Superior temporal gyrus (tissue), 1 donor: Measurements from ENCODE around the gene NSMCE4A.
A peak's percentile ranks its signal among the peaks of the same experiment; 100 is the strongest.
"Not testable (repeated sequence)": the region's sequence is repeated elsewhere in the genome, so short reads cannot be mapped to it uniquely, and the experiment has no call there.

Experiments used
- DNase-seq: peaks from one replicate; pipeline ENCODE4 v3.0.0-alpha.2; 2016; ENCODE audit errors: extremely low spot score

NSMCE4A gene, protein sequence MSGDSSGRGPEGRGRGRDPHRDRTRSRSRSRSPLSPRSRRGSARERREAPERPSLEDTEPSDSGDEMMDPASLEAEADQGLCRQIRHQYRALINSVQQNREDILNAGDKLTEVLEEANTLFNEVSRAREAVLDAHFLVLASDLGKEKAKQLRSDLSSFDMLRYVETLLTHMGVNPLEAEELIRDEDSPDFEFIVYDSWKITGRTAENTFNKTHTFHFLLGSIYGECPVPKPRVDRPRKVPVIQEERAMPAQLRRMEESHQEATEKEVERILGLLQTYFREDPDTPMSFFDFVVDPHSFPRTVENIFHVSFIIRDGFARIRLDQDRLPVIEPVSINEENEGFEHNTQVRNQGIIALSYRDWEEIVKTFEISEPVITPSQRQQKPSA

GRCh38 chr10:121974535-121975294 is at the start of gene NSMCE4A:
TSS of gene NSMCE4A (minus strand) at chr10:121975217. CDS start at chr10:121975165, 52 bp downstream.
- peak; percentile 73 for DNase-seq

- DNase-seq = not testable (repeated sequence)
Measured at GRCh38 chr10:122023257-122023656, 48.2 kb upstream of the NSMCE4A start.

DNA sequence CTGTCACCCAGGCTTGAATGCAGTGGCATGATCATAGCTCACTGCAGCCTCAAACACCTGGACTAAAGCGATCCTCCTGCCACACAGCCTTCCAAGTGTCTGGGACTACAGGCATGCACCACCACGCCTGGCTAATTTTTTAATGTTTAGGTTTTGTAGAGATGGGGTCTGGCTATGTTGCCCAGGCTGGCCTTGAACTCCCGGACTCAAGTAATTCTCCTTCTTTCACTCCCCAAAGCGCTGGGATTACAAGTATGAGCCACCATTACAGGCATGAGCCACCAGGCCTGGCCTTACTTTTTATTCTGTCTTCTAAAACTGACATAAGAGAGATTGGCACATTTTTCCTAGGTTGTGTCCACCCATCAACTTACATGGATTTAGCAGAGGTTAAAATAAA is 47.3 kb upstream of the NSMCE4A start:
- DNase-seq = no peak

- DNase-seq = no peak
Measured at GRCh38 chr10:122021828-122022227, 46.8 kb upstream of the NSMCE4A start.

GRCh38 chr10:122021379-122021778 is 46.4 kb upstream of the NSMCE4A start:
- peak; percentile 38 for DNase-seq

GRCh38 chr10:122020226-122020625 is 45.2 kb upstream of the NSMCE4A start:
- no peak for DNase-seq

GRCh38 chr10:122019414-122019975 is 44.5 kb upstream of the NSMCE4A start:
- no peak for DNase-seq

- DNase-seq = no peak
Measured at GRCh38 chr10:122018951-122019413, 44.0 kb upstream of the NSMCE4A start.

GRCh38 chr10:122018491-122018890 is 43.5 kb upstream of the NSMCE4A start:
- DNase-seq = no peak

DNA sequence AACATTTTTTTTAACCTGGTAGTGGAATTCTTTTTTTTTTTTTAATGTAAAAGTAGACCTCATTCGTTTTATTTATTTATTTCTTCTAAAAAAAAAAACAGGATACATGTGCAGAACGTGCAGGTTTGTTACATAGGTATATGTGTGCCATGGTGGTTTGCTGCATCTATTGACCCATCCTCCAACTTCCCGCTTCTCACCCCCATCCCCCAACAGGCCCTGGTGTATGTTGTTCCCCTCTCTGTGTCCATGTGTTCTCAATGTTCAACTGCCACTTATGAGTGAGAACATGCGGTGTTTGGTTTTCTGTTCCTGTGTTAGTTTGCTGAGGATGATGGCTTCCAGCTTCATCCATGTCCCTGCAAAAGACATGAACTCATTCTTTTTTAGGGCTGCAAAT is 42.9 kb upstream of the NSMCE4A start:
- DNase-seq = not testable (repeated sequence)

GRCh38 chr10:122014652-122015248 is 39.7 kb upstream of the NSMCE4A start:
- no peak for DNase-seq

GRCh38 chr10:122013311-122013780 is 38.3 kb upstream of the NSMCE4A start:
- DNase-seq = no peak

DNA sequence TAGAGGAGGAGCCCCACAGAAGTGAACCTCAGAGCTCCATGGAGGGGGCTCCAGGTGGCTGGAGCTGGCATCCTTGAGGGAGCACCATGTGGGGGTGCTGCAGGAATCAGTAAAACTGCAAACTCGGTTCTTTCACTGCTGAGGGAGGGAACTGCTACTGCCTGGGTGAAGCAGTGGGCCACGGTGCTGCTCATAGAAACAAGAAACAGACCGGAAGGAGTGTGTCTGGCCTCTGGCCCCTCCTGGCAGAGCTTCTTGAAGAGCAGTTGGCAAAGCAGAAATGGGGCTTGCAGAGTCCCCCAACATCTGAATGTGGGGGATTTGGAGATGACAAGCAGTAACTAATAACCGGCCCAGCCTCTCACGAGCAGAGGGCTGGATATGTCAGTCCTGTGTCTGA is 37.7 kb upstream of the NSMCE4A start:
- no peak for DNase-seq

DNA sequence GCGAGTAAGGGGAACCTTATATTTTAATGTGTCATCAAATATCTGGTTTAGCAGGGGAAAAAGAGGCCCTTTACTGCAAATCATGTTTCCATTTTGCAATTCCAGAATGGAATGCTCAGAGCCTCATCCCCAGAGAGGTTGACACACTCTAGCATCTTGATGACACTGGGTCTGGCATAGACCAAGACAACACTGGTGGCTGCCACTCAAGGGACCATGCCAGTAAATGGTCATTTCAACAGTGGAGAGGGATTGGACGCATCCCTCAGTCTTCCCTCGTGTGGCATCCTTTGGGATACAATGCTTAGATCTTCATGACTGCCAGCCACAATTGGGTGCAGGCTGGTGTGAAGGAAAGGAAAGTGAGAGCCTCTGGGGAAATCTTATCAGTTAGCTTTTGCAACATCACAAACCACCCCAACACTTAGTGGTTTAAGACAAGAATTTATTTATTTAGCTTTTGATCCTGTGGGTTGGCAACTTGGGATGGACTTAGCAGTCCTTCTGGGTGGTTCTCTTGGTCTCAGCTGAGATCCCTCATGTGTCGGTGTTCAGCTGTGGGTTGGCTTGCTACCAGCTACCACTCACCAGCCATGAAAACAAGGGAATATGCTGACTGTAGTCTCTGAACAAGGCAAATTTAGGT is 35.5 kb upstream of the NSMCE4A start:
- DNase-seq = no peak

DNA sequence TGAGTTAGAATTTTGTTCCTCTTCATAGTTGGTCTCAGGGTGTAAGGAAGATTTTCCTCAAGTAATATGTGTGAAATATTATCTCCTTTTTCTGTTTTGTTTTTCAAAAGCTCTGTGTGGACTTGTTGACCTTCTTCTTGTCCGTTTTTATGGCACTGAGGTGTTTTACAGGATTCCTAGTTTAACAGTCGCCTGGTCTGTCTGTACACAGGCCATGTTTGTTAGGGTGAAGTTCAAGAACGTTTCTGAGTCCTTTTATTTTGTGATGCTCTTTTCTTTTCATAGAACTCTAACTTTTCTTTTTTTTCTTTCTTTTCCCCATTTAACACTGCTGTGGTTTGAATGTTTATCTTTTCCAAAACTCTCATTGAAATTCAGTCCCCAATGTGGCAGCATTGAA is 32.4 kb upstream of the NSMCE4A start:
- DNase-seq = no peak

- no peak for DNase-seq
Measured at GRCh38 chr10:122001698-122002097, 26.7 kb upstream of the NSMCE4A start.

- DNase-seq = no peak
Measured at GRCh38 chr10:121999301-121999700, 24.3 kb upstream of the NSMCE4A start.

DNA sequence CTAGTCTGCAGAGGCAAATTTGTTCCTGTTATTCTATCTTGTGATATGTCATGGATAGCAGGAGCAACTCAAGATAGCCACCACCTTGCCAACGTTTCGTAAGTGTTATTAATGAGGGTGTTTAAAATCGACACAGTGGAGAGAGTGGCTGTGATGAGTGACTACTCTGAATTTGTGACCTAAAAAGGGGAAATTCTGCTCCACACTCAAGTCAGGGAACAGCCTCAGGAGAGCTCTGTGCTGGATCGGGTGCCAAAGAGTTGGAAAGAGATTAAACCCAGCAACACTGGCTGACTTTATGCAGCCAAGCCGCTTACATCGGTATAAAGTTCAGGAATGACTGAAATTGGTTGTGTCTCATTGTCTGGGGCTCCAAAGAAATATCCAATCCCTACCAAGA is 23.4 kb upstream of the NSMCE4A start:
- DNase-seq = no peak

GRCh38 chr10:121994429-121994941 is 19.5 kb upstream of the NSMCE4A start:
- DNase-seq = no peak

DNA sequence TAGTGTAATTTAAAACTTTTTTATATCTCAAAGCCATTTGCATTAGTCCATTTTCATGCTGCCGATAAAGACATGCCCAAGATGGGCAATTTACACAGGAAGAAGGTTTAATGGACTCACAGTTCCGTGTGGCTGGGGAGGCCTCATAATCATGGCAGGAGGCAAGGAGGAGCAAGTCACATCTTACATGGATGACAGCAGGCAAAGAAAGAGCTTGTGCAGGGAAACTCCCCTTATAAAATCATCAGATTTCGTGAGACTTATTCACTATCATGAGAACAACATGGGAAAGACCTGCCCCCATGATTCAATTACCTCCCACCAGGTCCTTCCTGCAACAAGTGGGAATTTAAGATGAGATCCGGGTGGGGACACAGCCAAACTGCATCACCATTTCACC is 16.7 kb upstream of the NSMCE4A start:
- DNase-seq = not testable (repeated sequence)

GRCh38 chr10:121990015-121990677 is 15.1 kb upstream of the NSMCE4A start:
- no peak for DNase-seq
